GM19035 (cell line): Measurements from ENCODE around the gene C5AR1.
"Not testable (repeated sequence)": the region's sequence is repeated elsewhere in the genome, so short reads cannot be mapped to it uniquely, and the experiment has no call there.

ENCODE experiments used
- ATAC-seq: cut with Tn5 transposase; IDR thresholded peaks from one replicate; pipeline ENCODE4 v1.9.1; 2021; ENCODE audit not compliant: unreplicated experiment

The C5AR1 gene

DNA sequence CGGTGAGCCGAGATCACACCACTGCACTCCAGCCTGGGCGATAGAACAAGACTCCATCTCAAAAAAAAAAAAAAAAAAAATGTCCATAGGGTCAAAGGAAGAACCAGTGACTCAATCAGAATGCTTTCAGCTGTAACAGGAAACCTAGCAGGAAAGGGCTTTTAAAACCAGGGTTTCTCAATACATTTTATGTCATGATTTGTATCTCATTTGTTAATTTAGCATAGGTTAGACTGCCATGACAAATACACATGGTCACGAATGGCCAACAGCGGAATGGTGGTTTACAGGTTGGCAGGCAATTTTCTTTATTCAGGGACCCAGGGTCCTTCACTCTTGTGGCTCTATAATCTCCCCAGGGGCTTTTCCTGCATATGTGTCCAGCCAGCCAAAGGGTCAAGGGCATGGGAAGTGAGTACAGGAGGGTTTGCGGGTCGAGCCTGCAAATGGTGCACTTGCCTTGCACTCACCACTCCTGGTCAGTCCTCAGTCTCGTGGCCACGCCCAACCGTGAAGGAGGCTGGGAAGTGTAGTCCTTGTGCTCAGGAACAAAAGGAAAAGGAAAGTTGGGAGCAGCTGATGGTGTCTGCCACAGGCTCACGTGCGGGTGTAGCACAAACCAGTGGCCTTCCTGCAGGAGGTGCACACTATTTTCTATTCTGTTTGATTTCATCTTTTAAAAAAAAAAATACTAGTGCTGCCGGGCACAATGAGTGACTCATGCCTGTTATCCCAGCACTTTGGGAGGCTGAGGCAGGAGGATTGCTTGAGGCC is 54.3 kb downstream of the C5AR1 start:
- no peak for ATAC-seq

- ATAC-seq, result not testable (repeated sequence)
Measured at GRCh38 chr19:47365455-47365854, 55.8 kb downstream of the C5AR1 start.

DNA sequence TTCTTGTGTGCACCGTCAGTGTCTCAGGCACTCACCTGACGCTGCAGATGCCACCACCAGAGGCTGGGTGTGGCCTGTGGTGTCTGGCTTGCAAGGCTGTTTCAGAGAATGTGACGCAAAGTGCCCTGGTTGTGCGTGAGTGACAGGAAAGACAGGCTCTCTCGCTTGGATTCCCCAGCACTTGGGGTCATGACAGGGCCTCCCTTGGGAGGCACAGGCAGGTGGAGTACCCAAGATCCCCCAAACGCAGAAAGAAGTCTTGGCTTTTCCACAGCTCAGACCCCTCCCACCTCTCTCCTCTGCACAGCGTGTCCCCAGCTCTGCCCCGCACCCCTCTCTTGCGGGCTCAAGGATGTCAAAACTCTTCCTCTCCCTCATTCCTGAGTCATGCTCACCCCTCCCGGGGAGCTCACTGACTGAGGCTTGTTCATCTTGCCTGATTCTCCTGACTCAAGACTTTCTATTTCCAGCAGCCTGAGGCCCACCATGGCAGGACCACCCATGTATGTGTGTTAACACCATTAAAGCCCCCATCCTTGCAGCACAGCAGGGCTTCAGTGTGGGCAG is 60.5 kb downstream of the C5AR1 start:
- no peak for ATAC-seq

- ATAC-seq, result no peak
Measured at GRCh38 chr19:47371261-47371660, 61.6 kb downstream of the C5AR1 start.
